ENCODE results near the gene RBFOX2. TPM values are rescaled to one million over a fixed set of nuclear protein-coding genes. Genes with fewer than 3 reads are reported as not detected.

RBFOX2 gene
- total and polyA plus RNA-seq, 2 of the 13 experiments (the other 11 are each of a cell fraction or from before 2014, with no cell fraction given): 37.3 to 40.4 TPM

DNA sequence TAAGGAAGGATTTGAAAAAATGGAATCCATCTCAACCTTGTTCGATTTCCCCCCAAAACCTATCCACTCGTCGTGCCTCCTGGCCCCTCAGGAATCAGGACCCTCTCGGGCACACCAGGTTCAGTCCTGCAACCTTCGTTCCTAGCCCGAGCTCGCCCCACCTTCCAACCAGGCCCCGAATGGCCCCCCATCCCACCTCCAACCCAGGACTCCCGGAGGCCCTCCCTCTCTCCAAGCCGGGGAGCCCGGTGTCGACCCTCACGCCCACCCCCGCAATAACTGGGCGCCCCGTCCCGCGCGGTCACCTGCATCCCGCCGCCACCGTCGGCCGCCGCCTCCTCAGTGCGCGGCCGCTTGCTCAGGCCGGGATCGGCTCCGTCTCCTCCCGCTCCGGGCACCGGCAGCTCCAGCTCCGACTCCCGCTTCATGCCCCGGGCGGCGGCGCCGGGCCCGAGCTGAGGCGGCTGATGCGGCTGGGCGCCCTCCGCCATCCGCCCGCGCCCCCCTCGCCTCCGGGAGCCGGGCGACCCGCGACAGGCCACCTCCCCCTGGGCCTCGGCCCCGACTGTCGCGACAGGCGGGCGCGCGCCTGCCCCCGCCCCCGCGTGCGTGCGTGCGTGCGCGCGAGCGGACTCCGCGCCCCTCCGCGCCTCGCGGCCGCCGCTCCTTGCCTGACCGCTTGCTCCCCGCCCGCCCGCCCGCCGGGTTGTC lies 534 bp downstream of the RBFOX2 start:
- no peaks in the 10 kb centered on the region for H4K20me1 ChIP-seq (ENCODE audit: insufficient read depth, low read length)
- H3K4me2 ChIP-seq (ENCODE audit: low read depth, low read length): peak overlapping the region; percentile 86
- ChIA-PET CTCF (ENCODE audit: low intra/inter-chr PET ratio, low total read pairs) (interaction anchor here (1.4 kb wide), 1 partner anchor 37 kb away, joined by 3 read pairs; no protein-coding TSS in a partner anchor), POLR2A (interaction anchor here (0.9 to 3.3 kb wide), 10 partner anchors 9 to 728 kb away, joined by 3 to 20 read pairs (median 5); partner anchors contain the start of genes APOL6 and TOM1)
- peaks cover 58% of the 10 kb centered on the region for H3K4me1 ChIP-seq (ENCODE audit: insufficient read depth, low read length)
- ATAC-seq: 0 out of 3 replicates have a peak, but pooled peaks have one; percentile 4
- in situ Hi-C loops (cut with HindIII; ENCODE audit: extremely low pct_ligation_motif_present, low pct_unique_long_range_greater_than_20kb): no loop called here
- no peak overlapping the region for H2AFZ ChIP-seq (ENCODE audit: low read length)
- intact Hi-C loops (cut with micrococcal nuclease; ENCODE audit: unreplicated experiment): no loop called here
- peak overlapping the region; percentile 72 for H3K27ac ChIP-seq (ENCODE audit: extremely low read length, insufficient read depth, low read length)
- H3K79me2 ChIP-seq (ENCODE audit: insufficient read depth, low read length): peaks cover 42% of the 10 kb centered on the region
- no peaks in the 10 kb centered on the region for H3K9me3 ChIP-seq (ENCODE audit: low read length)
- FAIRE-seq: no peak
- H3K27me3 ChIP-seq (ENCODE audit: control insufficient read depth in 1 of 2, insufficient read depth in 2 of 2, low read length in 2 of 2): no peaks in the 10 kb centered on the region; a peak in 1 of 5 replicates
- no peak for DNase-seq (ENCODE audit: low spot score)
- peak overlapping the region; percentile 93 to 96 (median 96) for H3K4me3 ChIP-seq (replicated peaks in 1 of 3; ENCODE audit: insufficient read depth in 1 of 3, low read depth in 2 of 3, low read length in 3 of 3)
- no TSS peak for BruUV-seq (replicated peaks)
- no peaks in the 10 kb centered on the region for H3K36me3 ChIP-seq (replicated peaks in 1 of 2; ENCODE audit: control insufficient read depth in 1 of 2, insufficient read depth in 2 of 2, low read length in 2 of 2)
- under 1% methylated on average over 8 of the region's 87 CpGs for WGBS (ENCODE audit: low lambda C conversion rate)
- peak overlapping the region; percentile 83 for H3K9ac ChIP-seq (ENCODE audit: insufficient read depth, low read depth, low read length)
- TF ChIP-seq, protein P1, sequence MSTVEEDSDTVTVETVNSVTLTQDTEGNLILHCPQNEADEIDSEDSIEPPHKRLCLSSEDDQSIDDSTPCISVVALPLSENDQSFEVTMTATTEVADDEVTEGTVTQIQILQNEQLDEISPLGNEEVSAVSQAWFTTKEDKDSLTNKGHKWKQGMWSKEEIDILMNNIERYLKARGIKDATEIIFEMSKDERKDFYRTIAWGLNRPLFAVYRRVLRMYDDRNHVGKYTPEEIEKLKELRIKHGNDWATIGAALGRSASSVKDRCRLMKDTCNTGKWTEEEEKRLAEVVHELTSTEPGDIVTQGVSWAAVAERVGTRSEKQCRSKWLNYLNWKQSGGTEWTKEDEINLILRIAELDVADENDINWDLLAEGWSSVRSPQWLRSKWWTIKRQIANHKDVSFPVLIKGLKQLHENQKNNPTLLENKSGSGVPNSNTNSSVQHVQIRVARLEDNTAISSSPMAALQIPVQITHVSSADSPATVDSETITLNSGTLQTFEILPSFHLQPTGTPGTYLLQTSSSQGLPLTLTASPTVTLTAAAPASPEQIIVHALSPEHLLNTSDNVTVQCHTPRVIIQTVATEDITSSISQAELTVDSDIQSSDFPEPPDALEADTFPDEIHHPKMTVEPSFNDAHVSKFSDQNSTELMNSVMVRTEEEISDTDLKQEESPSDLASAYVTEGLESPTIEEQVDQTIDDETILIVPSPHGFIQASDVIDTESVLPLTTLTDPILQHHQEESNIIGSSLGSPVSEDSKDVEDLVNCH (CRISPR knock-in tag; IDR thresholded peaks at IDR 0.05): no peak
- TF ChIP-seq, protein P2, sequence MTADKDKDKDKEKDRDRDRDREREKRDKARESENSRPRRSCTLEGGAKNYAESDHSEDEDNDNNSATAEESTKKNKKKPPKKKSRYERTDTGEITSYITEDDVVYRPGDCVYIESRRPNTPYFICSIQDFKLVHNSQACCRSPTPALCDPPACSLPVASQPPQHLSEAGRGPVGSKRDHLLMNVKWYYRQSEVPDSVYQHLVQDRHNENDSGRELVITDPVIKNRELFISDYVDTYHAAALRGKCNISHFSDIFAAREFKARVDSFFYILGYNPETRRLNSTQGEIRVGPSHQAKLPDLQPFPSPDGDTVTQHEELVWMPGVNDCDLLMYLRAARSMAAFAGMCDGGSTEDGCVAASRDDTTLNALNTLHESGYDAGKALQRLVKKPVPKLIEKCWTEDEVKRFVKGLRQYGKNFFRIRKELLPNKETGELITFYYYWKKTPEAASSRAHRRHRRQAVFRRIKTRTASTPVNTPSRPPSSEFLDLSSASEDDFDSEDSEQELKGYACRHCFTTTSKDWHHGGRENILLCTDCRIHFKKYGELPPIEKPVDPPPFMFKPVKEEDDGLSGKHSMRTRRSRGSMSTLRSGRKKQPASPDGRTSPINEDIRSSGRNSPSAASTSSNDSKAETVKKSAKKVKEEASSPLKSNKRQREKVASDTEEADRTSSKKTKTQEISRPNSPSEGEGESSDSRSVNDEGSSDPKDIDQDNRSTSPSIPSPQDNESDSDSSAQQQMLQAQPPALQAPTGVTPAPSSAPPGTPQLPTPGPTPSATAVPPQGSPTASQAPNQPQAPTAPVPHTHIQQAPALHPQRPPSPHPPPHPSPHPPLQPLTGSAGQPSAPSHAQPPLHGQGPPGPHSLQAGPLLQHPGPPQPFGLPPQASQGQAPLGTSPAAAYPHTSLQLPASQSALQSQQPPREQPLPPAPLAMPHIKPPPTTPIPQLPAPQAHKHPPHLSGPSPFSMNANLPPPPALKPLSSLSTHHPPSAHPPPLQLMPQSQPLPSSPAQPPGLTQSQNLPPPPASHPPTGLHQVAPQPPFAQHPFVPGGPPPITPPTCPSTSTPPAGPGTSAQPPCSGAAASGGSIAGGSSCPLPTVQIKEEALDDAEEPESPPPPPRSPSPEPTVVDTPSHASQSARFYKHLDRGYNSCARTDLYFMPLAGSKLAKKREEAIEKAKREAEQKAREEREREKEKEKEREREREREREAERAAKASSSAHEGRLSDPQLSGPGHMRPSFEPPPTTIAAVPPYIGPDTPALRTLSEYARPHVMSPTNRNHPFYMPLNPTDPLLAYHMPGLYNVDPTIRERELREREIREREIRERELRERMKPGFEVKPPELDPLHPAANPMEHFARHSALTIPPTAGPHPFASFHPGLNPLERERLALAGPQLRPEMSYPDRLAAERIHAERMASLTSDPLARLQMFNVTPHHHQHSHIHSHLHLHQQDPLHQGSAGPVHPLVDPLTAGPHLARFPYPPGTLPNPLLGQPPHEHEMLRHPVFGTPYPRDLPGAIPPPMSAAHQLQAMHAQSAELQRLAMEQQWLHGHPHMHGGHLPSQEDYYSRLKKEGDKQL (CRISPR knock-in tag; IDR thresholded peaks at IDR 0.05; ENCODE audit: low read depth): no peak
- TF ChIP-seq KDM2A (CRISPR knock-in tag; IDR thresholded peaks at IDR 0.05; ENCODE audit: borderline replicate concordance, low read depth) (peak; percentile 50; the same call in 1 of the 2 replicates), AHR (CRISPR knock-in tag; IDR thresholded peaks at IDR 0.05) (no peak), PAF1 (CRISPR knock-in tag; IDR thresholded peaks at IDR 0.05) (no peak), NR3C1 (CRISPR knock-in tag; IDR thresholded peaks at IDR 0.05) (no peak), TSC22D2 (CRISPR knock-in tag; IDR thresholded peaks at IDR 0.05; ENCODE audit: borderline replicate concordance) (no peak), JUNB (CRISPR knock-in tag; IDR thresholded peaks at IDR 0.05; ENCODE audit: borderline replicate concordance) (no peak), ZNF432 (CRISPR knock-in tag; IDR thresholded peaks at IDR 0.05; ENCODE audit: borderline replicate concordance) (no peak), NPAS2 (CRISPR knock-in tag; IDR thresholded peaks at IDR 0.05; ENCODE audit: borderline replicate concordance) (no peak), ZNF274 (CRISPR knock-in tag; IDR thresholded peaks at IDR 0.05) (peak; percentile 53; the same call in 1 of the 2 replicates), ARHGAP35 (CRISPR knock-in tag; IDR thresholded peaks at IDR 0.05; ENCODE audit: borderline replicate concordance) (no peak), TMF1 (CRISPR knock-in tag; IDR thresholded peaks at IDR 0.05; ENCODE audit: low read depth) (peak; percentile 67; the same call in 1 of the 2 replicates)
- TF ChIP-seq, protein P3, sequence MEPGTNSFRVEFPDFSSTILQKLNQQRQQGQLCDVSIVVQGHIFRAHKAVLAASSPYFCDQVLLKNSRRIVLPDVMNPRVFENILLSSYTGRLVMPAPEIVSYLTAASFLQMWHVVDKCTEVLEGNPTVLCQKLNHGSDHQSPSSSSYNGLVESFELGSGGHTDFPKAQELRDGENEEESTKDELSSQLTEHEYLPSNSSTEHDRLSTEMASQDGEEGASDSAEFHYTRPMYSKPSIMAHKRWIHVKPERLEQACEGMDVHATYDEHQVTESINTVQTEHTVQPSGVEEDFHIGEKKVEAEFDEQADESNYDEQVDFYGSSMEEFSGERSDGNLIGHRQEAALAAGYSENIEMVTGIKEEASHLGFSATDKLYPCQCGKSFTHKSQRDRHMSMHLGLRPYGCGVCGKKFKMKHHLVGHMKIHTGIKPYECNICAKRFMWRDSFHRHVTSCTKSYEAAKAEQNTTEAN (CRISPR knock-in tag; conservative IDR thresholded peaks at IDR 0.05): no peak
